Anterior cingulate cortex (tissue), 58 donors: ENCODE data around the gene BTBD7.

Experiments
- DNase-seq, 58 donors: peaks; one replicate each; lab custom pipeline; 2025; lab: John Stamatoyannopoulos, UW

The BTBD7 gene

DNA sequence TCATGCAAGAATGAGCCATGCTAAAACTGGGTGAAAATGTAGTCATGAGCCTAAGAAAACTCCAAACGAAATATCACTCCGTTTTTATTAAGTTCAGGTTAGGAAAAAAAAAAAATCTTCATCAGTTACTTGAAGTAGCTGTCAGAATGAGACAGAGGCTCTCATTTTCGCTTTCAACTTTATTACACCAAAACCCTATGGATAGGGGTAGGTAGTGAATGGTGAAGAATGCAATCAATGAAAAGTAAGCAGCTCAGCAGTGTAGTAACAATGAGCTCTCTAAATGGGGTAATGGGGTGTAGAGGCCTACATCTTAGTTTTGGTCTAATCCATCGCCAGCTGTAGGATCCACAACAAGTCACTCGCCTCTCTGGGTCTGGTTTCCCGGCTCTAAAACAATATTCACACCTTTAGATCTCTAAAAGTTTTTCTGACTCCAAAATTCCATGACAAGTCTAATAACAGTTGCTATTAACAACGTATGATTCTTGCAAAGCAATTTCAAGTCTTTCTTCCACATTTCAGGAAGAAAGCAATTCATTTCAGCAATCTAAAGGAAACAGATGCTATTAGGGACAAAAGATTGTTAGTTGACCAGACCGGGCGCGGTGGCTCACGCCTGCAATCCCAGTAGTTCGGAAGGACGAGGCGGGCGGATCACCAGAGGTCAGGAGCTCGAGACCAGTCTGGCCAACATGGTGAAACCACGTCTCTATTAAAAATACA is 1.7 kb downstream of the BTBD7 start:
- no peak for DNase-seq

DNA sequence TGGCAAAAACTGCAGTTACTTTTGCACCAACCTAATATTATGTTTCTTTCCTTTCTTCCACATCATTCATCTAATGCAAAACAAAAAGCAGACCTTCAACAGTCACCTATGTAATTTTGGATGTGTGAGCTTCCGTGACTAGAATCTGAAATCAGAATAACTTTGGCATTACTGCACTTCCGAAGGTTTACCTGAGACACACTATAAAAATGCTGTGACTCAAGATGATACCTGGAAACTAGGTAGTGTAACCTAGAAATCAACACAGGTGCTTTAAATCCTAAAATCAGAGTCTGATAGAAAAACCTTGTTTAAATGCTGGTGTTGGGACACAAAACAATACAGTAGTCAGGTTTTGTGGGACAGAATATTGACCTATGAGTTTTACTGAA is 2.2 kb downstream of the BTBD7 start:
- no peak for DNase-seq

DNA sequence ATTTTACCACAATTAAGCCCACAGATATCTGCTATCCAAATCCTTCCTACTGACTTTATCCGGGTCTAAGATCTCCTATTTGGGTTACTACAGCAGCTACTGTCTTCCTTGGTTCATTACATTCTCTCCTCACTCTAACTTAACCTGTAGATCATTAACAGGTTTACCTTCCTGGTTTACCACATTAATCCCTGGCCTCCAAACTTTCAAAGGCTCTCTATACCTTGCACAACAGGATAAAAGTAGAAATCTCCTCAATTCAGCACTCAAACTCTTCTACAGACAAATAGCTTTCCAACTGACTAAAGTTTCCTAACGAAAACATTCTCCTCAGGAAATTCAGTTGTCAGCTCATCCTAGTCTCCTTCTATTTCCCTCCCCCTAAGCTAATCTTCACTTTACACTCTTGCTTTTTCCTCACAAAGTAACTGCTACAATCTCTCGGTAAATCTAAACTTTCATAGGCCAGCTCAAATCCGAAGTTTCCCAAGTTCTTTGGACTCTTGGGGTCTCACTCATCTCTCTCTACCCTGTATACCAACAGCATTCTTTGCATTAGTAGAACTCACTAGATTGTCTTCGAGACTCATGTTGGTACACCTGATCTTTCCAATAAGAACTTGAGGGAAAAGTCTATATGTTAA is 2.7 kb downstream of the BTBD7 start:
- no peak for DNase-seq

DNA sequence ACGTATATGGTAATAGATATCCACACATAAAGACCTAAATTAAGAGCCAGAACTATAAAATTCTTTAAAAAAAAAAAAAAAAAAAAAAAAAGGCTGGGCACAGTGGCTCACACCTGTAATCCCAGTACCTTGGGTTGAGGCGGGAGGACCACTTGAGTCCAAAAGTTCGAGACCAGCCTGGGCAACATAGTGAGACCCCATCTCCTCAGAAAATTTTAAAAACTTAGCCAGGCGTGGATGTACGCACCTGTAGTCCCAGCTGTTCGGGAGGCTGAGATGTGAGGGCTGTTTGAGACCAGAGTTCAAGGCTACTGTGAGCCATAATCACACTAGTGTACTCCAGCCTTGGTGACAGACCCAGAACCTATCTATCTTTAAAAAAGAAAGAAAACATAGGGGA is 4.3 kb downstream of the BTBD7 start:
- no peak for DNase-seq

DNA sequence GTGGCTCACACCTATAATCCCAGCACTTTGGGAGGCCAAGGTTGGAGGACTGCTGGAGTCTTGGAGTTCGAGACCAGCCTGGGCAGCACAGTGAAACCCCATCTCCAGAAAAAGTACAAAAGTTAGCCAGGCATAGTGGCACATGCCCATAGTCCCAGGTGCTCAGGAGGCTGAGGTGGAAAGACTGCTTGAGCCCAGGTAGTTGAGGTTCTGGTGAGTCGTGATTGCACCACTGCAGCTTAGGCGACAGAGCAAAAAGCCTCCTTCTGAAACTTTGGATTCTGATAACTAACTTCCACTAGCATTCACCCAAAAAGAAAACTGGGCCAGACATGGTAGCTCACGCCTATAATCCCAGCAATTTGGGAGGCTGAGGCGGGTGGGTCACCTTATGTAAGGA is 6.6 kb downstream of the BTBD7 start:
- DNase-seq, result no peak

DNA sequence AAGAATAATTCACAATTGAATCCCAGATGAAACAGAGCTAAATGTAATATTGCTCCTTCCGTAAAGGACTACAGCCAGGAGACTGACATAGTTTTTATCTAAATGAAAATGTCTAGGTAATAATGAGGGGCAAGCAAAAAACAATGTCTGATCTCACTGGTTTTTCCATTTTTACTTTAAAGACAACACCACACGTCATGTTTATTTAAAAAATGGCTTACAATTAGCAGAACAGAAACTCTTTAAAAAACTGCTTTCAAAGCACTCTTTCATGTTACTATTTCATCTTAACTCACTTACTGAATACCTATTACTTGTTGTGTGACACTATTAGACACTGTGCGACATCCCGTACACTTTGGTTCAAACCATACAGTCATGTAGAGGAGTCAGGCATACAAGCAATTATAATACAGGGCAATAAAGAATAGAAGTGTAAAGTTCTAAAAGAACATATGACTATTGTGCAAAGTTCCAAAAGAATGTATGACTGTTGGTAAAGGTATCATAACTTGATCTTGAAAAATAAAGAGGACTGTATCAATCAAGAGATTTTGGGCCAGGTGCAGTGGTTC is 9.1 kb downstream of the BTBD7 start:
- no peak for DNase-seq

DNA sequence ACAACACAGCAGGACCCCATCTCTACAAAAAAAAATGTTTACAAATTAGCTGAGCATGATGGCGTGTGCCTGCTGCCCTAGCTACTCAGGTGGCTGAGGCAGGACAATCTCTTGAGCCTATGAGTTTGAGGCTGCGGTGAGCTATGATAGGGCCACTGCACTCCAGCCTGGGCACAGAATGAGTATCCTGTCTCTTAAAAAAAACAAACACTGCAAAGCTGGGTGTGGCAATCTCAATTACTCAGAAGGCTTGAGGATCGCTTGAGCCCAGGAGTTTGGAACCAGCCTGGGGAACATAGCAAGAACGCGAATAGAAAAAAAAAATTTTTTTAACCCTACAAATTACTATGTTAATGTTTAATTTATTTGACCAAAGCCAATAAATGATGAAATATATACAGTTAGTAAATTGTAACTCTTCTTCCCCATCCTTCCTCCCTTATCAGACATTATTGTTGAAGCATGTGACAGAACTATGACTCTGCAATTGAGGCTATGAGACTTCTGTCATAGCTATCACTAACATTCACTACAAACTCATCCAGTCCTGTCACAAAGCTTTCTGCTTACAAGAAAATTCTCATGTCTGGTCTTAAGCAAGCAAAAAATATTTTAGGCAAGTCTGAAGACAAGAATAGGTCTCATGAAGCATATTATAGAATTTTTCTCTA is 9.8 kb downstream of the BTBD7 start:
- DNase-seq, result no peak

DNA sequence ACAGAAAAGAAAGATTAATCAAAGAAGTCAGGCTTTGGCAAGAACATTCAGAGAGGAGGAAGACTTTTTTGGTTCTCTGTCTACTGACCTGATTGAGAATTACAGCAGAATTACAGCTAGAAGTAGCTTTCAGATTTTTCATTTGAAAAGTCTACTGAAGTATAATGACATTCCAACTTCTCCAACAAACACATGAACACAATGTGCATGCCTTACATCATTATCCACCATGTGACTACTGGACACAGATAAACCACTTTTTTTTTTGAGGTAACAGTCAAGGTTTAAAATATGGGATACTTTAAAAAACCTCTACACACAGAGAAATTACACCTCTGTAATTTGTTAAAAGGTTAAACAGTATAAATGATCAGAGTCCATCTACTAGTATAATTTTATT is 12.3 kb downstream of the BTBD7 start:
- no peak for DNase-seq

DNA sequence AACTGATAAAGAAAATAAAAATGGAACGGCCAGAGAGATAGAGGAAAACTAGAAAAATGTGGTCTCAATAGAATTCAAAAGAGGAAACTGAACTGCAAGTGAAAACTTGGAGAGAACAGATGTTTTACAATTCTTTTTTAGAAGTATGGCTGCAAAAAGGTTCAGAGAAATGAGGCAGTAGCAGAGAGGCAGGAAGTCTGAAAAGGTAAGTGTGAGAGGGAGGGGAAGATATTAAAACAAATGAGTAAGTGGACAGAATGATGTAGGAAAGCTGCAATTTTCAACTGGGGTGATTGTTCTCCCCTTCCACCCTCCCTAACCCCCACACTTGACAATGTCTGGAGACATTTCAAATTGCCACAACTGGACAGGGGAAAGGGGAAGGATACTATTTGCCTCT is 12.9 kb downstream of the BTBD7 start:
- DNase-seq, result no peak

DNA sequence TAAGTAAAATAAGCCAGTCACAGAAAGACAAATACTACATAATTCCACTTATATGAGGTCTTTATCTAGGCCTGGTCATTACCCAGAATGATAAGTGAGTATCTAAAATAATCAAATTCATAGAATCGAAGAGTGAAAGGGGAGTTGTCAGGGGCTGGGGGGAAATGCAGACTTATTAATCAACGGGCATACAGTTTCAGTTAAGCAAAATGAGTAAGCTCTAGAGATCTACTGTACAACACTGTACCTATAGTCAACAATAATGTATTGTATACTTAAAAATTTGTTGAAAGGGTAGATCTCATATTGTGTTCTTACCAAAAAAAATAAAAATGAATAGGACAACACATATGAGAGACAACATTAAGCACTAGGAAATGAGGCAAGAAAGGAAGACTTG is 13.3 kb downstream of the BTBD7 start:
- DNase-seq, result no peak

DNA sequence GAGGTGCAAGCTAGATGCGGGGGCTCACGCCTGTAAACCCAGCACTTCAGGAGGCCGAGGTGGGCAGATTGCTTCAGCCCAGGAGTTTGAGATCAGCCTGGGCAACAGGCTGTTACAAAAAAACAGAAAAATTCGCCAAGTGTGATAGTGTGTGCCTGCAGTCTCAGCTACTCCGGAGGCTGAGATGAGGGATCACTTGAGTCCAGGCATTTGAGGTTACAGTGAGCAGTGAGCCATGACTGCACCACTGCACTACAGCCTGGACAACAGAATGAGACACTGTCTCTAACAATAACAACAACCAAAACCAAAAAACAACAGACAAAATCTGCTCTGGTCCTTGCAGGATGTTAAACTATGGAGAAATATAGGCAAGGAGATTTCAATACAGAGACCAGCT is 13.9 kb downstream of the BTBD7 start:
- no peak for DNase-seq

DNA sequence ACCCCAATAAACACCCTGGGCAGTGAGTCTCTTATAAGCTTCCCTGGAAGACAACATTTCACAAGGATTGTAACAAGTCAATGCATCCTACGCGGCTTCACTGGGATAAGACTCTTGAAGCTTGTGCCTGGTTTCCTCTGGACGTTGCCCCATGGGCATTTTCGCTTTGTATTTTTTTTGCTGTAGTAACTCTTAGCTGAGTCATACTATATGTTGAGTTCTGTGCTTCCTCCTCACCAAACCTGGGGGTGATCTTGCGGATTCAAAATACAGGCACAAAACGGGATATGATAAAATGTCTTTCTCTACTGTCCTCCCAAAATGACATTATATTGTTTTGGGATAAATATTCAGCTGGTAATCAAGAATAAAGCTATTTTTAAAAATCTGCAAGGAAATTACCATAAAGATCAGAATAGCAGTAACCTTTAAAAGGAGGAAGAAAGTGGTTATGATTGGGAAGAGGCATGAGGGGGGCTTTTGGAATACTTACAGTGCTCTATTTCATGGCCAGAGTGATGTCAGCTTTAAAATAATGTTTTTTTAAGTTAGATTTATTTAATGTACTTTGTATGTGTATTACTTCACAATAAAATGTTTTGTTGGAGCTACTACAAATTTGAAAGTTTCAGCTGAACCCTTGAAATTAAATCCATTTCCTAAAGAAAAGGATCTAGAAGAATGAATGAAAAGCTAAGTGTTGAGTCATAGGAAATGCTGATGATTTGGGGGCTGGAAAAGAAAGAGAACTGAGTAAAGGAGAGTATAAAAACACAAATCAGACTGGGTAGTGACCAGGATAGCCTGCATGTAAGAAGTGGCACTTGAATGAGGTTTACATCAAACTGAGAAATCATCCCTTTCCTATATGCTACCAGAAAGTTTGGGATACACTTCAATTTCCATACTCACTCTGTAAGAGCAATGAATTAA is 14.7 kb downstream of the BTBD7 start:
- no peak for DNase-seq

DNA sequence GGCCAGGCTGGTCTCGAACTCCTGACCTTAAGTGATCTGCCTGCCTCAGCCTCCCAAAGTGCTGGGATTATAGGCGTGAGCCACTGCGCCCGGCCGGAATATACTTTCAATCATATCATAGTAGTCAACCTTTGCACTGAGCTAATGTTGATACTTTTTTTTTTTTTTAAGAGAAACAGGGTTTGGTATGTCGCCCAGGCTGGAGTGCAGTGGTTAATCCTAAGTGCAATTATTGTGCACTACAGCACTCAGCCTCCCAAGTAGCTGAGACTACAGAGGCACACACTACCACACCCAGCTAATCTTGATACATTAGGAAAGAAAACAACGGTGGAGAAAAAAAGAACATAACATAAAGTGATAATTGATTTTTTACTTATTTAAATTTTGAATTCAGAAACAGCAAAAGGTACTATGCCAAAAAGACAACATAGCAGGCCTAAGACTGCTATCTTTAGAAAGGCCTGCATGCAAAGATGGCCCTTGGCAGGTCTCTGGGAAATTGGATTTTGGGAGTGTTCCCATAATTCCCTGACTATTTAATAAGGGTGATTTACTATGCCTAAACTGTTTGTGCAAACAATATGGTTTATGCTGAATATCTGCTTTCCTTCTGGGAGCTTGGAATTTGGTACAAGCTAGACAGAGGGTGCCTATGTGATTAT is 15.5 kb downstream of the BTBD7 start:
- no peak for DNase-seq

DNA sequence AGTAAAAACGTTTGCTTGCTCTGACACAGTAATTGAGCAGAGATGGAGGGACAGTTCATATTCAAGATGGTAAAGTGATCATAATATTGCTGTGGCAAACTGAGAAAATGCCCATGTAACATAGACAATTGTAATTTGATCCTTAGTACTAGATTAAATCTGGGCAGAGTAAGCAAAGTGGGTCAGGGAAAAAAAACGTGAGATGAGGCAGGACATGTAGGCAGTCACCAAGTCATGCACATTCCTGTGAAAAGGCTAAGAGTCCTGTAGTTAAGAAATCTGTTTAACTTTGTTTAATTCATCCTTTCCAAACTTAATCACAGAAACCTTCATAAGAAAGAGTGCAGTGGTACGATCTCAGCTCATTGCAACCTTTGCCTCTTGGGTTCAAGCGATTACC is 16.1 kb downstream of the BTBD7 start:
- DNase-seq, result no peak

DNA sequence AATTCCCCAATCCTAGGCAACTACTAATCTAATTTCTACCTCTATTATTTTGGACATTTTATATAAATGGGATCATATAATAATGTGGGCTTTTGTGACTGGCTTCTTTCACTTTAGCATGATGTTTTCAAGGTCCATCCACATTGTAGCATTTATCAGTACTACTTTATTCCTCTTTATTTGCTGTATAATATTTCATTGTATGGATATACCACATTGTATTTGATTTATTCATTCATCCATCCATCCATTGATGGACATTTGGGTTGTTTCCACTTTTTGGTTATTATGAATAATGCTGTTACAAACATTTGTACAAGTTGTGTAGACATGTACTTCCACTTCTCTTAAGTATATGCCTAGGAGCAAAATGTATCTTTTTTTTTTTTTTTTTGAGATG is 17.3 kb downstream of the BTBD7 start:
- no peak for DNase-seq

DNA sequence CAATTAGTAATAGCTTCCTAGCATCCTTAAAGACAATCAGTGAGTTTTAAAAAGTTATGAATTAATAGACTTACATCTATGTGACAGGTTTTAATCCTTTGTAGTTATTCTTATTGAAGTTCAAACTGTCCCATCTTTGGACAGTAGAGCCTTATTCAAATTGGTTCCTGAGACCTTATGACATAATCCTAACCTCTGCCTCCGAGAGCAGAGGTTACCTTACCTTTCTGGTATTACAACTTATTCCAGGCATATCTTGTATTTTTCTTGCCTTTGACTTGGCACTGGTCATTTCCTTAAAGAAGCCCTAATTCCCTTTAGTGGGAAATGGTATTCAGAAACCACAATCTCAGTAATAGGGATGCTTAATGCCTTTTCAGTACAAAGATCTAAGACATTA is 21.8 kb downstream of the BTBD7 start:
- DNase-seq, result no peak

DNA sequence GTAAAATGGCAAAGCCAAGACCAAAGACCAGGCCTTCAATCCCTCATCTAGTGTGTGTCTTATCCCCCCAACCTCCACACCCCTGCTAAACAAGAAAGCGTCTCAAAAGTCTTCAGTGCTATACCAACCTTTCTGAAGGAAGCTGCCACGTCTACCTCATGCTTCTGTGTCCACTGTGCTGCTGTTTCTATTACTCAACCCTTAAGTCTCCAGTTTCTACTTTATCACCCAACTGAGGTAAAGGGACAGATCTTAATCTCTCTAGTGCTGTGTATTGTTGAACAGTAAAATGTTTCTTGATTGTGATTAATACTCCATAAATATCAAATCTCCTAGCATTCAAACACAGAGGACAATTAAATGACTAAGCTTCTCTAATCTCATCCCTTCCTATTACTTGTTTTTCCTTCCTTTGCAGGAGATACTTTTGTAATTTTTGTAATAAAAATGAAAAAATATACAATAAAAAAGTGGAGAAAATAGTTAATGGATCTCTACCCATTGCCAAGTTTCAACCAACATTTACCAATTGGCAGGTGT is 23.3 kb downstream of the BTBD7 start:
- no peak for DNase-seq

DNA sequence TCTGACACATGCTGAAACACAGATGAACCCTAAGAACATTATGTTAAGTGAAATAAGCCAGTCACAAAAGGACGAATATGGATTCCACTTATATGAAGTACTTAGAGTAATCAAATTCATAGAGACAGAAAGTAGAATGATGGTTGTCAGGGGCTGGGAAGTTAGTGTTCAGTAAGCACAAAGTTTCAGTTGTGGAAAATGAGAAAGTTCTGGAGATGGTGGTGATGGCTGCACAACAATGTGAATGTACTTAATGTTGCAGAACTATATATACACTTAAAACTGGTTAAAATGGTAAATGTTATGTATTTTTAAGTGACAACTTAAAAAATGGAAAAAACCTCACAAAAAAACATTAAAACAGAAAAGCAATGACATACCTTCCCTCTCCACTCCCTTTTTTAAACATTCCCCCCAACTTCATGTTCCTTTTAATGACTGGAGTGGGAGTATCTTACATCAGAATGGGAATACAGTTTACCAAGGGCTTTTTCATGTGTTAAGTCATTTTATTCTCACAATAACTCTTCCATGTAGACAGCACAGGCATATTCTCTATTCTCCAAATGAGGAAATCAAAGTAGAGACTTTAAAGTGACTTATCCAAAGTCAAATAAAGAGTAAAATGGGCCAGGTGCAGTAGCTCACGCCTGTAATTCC is 24.0 kb downstream of the BTBD7 start:
- DNase-seq, result no peak

DNA sequence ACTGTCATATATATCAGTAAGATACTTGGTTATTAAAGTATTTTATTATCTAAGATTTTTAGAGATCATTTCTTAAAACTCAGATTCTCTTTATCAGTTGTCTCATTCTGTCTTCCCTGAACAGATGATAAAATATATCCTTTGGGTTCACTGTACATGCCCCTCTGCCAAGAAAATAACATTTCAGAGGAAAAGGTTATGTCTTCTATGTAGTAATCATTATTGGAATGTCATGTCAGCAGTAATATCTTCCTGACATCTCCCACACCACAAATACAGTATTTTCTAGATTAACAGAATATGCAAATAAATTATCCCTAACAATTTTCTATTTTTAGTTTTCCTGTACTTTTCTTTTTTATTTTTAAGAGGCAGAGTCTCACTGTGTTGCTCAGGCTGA is 26.0 kb downstream of the BTBD7 start:
- no peak for DNase-seq
